Prostate gland (tissue), 2 donors: Measurements from ENCODE around the gene SLIT2.

Source experiments
- CTCF ChIP-seq, 4 experiments: fragments of 200-600 bp in 2 of 4; fragments of 450-650 bp in 2 of 4; sonication (generic) in 2 of 4; IDR thresholded peaks; 1 replicate in 3 of 4; 2 replicates in 1 of 4; pipeline ENCODE4 v1.5.1; 2016 to 2019; ENCODE audit warnings: antibody characterized with exemption in 4 of 4, mild to moderate bottlenecking in 2 of 4, moderate library complexity in 2 of 4
- POLR2A ChIP-seq: fragments of 450-650 bp; IDR thresholded peaks from one replicate; pipeline ENCODE4 v1.6.1; 2016; ENCODE audit warnings: antibody characterized with exemption, mild to moderate bottlenecking
- POLR2AphosphoS5 ChIP-seq: sonication (generic); formaldehyde crosslinking; IDR thresholded peaks from one replicate; pipeline ENCODE4 v1.6.1; 2017; ENCODE audit warnings: antibody characterized with exemption

GRCh38 chr4:20259707-20260106 is 8.0 kb downstream of the SLIT2 start:
- no peak for TF ChIP-seq CTCF (IDR thresholded peaks at IDR 0.05)
- TF ChIP-seq POLR2A = no peak
- TF ChIP-seq POLR2AphosphoS5 = no peak
